Fibroblast of peridontal ligament (primary cell): Measurements from ENCODE around the gene PPP2R2B.

Experiments used
- DNase-seq: peaks from one replicate; pipeline ENCODE4 v3.0.0-alpha.2; 2010; ENCODE audit errors: extremely low read depth

PPP2R2B gene

DNA sequence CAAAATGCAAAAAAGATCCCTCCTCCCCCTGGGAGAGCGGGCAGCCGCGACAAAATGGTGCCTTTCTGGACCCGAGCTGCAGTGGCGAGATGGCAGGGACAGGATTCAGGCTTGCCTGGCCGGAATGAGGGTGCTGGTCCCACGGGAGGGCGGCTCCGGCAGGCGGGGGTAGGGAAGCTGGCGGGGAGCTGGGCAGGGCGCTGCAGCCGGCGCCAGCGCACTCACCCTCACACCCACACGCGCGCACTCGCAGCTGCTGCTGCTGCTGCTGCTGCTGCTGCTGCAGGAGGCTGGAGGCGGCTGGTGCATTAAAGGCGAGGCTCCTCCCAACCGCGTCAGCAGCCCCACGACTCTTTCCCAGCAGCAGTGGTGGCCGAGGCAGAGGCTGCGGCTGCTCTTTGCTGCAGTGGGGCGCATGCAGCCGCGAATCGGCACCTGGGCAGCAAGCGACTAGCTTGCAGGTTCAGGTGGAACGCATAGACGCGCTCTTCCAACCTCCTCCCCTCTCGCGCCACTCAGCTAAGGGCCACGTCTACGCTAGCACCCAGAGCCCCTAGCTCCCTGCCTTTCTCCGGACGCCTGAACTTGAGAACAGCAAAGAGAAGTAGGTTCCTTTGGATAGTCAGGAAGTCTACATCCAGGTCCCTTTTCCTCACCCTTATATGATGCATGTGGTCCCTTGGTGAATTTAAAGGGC, at the start of gene PPP2R2B:
PPP2R2B (minus strand) TSS at position 282 of the 697 bp plus-strand sequence.
- no peak for DNase-seq

DNA sequence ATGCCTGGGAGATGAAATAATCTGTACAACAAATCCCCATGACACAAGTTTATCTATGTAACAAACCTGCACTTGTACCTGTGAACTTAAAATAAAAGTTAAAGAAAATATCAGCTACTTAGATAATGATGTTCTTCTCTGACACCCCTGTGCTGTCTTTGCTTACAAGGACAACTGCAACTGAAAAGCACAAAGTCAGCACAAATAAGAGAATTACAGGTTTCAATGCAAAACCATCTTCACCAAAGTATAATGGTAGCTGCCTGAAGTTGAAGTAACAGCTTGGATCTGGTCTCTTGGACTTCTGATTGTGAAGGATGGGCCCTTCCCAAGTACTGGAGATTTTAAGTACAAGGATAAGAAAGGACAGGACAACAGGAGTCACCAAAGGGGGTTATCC, 45.6 kb upstream of the PPP2R2B start:
- DNase-seq, result no peak

DNA sequence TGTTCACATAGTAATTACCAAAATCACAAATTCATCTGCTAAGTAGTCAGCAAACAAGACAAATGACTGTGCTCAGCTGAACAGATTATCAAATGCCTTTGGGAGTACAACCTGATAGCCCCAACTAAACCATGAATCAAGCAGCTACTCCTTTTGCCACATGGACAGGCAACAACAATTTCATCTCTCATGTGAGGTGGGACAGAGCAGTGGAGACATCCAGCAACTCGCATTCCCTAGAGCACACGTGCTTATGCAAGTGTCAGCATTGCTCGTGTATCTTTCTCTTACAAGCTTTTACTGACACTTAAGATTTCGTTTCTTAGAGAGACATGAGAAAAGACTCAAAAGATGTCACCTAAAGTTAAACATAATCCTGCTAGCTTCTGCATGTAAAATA, 42.7 kb upstream of the PPP2R2B start:
- DNase-seq, result no peak

DNA sequence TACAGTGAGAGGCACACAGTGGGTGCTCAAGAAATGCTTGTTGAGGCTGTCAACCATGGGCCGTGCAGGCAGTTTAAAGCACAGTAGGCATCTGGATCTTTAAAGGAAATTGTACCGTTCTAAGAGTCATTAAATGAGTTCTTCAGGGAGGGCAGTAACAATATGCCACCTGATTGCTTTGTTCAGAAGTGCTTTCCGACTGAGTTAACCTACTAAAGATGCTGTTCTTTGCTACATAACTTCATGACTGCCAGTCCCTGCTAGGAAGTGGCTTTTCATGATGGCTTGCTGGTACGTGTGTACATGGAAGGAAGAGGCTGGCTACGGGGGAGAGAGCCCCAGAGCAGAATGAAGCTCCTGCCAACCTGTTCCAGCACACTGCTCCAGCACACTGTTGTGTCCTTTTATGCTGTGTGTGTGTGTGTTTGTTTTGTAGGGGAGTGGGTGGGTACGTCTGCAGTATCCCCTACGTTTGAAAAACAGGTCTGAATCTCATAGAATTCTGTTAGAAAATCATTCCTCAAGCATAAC, 41.9 kb upstream of the PPP2R2B start:
- DNase-seq, result no peak

DNA sequence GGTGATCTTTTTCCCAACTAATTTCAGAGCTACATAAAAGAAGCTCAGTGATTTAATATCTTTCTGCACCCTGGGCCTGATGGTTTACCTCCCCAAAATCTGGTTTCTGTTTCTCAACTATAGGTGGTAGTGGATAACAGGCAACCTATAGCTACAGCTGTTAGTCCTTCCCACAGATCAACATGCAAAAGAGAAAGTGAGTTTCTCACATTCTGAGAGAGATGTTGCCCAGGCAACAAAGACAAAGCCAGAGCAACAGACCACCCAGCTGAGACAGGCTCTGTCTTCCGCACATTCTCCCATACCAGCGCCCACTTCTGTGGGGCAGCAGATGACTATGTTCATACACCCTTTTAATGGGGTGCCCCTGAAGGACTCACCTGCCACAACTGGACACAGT, 40.7 kb upstream of the PPP2R2B start:
- DNase-seq, result no peak

DNA sequence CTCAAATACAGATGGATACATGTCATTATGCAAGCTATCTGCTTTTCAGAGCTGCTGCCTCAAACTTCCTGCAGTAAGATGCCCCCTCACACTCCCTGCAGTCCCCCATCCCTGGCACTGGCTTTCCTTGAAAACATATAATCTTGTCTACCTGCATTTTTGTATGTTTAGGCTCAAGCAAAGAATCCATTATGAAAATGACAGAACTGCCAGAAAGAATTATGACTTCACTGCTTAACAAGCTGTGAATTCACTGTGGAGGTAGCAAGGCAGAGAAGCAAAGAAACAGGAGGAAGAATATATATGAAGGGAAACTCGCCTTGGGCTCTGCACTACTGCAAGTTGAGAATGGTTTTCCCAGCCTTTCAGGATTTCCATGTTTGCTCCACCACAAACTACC, 39.4 kb upstream of the PPP2R2B start:
- DNase-seq, result no peak

DNA sequence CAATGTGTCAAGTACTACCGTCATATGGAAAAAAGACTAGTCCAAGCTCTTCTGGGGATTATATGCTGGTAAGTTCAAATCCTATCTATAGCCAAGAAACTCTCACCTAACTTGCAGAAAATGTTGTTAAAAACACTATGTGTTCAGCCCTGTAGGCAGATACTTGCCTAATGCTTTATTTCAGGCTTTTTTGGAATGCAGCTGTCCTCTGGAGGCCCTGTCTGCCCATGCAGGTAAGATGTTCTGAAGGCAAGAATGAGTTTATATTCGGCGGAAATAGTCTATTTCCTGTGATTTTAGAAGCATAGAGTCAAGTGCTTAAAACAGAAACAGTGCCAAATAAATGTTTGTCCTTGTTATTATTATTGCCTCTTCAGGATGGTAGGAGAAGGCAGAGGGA, 34.3 kb upstream of the PPP2R2B start:
- DNase-seq, result no peak

DNA sequence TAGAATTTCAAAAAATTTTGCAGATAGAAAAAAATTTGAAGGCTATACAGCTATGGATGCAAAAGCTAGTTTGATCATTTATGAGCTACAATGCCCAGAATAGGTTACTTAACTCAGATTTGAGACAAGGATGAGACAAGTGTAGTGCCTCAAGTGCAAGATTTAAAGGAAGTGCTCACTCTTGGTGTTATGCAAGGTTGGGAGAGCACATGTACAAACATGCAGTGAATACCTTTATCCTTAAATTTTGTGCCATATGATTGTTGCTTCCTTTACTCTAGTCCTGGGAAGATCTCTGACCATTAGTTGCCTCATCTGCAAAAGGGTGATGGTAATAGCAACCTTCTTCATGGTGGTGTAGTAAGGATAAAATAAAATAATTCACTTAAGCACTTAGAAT, 31.7 kb upstream of the PPP2R2B start:
- no peak for DNase-seq

DNA sequence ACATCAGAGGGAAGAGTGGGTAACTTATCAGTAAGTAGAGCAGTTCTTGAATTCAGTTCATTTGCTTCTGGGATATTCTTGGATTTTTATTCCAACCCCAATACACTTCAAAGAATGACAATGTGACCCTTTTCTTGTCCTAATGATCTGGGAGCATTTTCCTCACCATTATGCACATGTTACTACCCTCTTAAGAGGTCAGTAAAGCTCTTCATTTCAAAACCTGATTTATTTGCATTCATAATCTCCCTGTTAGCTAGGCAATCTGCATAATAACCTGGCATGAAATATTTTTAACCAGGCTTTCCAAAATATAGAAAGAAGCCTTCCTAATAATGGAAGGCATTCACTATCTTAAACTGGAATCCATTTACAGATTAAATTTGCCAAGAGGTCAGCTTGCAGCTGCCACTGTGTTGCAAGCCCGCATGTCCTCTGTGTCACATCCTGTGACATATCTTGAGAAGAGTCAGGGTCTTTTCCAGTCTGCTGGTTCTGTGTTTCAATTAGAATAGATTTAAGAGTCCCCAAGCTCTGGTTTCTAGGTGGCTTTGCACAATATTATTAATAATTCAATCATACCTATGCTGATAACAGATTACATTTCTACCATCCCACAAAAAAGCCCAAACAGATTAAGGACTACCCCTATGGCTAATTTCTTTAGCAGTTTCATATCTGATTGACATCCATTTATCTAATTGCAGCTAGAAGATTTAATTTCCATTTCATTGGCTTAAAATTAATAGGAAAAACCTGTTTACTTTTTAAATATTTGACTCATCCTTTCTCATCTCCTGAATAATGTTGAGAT, 30.9 kb upstream of the PPP2R2B start:
- DNase-seq, result no peak

DNA sequence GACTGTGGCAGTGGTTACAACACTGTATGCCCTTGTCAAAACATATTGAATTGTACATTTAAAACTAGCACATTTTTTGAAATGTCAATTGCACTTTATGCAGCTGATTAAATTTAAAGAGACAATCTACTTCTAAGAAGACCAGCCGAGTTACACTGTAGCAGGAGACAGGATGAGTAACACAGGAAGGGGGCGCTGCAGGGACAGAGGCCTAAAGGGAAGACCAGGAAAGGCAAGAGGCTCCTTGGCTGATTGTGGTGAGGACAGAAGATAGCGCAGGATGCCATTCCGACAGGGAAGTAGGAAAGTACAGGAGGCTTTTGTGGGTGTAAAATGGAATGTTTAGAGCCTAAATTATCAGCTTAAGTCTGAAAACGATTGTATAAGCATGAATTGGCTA, 28.2 kb upstream of the PPP2R2B start:
- DNase-seq, result no peak

DNA sequence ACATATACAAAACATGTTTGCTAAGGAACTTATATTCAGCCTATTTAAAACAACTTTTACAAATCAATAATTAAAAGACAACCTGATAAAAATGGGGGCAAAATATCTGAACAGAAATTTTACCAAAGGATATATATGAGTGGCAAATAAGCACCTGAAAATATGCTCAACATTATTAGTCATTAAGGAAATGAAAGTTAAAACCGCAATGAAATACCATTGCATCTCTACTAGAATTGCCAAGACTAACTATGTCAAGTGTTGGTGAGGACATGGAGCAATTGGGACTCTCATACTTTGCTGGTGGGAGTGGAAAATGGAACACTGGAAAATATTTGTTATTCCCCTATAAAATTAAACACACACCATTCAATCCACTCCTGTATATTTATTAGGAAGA, 26.3 kb upstream of the PPP2R2B start:
- no peak for DNase-seq

DNA sequence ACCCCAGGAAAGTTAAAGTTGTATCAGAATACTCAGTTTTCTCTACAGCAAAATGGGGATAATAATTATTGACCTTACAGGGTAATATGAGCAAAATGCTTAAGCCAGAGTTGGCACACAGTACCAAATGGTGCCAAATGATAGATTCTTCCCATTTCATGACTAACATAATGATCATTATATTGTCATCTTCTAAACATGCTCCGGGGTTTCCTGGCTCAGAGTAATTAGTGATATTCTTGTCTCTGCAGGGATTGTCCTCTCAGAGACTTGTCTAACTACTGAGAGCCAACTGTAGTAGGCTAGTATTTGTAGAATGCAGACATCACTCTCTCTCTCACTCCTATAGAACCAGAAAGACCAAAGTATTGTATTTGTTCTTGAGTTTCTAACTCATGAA, 25.2 kb upstream of the PPP2R2B start:
- no peak for DNase-seq

DNA sequence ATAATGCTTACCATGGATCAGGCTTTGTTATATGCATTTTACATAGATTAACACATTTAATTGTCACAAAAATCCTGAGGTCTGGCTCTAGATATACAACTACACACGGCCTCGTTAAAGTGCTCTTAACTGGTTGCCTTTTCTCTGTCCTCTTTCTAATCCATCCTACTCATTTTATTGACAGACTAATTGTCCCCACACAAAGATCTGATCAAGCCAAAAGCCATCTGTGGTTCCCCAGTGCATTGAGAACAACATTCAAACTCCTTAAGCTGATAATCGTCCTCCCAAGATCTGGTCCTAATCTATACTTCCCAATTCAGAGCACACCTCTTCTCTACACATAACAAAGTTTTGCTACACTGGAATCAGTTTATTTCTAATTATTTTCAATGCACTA, 23.9 kb upstream of the PPP2R2B start:
- no peak for DNase-seq

DNA sequence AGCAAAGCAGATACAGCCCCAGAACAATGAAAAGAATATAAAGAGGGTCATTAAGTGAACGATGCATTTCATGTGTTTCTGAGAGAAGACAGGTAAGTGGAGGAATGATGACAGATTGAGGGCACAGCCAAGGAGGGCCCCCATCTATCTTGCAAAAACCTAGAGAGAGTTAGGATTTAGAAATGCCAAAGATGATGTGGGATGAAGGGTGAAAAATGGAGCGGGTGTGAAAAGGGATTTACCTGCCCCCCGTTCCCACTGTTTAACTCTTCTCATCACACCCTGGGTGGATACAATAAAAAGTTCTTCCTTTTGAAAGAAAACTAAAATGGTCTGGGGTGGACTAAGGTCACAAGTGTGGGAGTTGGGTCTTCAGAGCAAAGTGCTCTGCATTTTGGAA, 18.5 kb upstream of the PPP2R2B start:
- no peak for DNase-seq

DNA sequence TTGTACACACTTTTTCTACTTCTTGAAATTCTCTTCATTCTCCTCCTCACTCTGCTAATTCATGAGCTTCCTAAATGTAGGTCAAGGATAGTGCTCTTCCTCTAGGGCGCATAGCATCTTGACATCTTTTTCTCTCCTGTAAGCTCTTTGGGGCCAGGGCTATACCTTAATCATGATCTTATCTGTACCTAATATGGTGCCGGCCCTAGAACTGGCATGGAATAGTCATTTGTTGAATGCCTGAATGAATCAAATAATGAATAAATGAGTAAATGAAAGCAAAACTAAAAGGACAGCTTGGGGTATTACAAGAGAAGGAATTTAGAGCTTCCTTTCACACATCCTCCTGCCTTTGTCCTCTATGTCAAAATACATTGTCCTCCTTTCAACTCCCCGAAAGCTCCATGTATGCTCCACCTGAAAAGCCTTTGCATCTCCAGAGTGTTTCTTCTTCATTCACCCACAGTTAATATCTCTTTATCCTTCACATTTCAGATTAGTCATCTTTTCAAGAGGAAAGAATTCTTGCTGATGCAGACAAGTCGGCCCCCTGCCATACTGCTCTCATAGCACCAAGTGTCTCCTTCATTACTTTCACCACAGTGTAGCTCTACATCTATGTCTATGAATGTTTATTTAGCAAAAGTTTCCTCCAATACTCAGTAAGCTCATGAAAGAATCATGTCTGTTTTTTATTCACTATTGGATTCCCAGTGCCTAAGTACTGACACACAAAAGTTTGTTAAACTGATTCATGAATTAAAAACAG, 16.4 kb upstream of the PPP2R2B start:
- no peak for DNase-seq

DNA sequence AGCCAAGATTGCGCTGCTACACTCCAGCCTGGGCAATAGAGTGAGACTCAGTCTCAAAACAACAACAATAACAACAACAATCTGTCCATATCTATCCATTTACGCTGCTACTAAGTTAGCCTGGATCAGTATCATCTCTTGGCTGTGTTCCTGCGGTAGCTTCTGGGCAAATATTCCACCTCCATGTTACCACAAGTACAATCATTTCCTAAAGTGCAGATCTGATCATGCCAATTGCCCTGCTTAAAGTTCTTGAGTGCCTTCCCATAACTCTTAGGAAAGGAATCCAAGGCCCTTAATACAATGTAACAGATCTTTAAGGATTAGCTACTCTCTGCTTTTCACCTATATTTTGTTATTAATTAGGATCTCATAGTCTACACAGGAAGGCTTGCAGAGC, 15.4 kb upstream of the PPP2R2B start:
- DNase-seq, result no peak

DNA sequence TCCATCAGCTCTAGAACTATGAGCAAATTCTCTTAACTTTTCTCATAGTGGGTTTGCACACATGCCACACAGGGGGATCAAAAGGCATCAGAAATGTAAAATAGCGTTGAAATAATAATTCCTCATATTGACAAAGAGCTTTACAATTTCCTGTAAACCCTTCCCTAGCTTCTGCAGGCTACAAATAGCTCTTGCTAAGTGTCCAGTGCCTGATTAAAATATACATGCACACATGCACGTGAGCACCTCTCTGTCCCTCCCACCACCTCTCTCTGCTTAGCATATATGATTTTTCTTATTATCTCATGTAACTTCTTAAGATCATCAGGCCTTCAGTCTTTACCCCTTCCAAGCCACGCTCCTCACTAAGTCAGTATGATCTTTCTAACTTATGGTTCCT, 13.7 kb upstream of the PPP2R2B start:
- no peak for DNase-seq

DNA sequence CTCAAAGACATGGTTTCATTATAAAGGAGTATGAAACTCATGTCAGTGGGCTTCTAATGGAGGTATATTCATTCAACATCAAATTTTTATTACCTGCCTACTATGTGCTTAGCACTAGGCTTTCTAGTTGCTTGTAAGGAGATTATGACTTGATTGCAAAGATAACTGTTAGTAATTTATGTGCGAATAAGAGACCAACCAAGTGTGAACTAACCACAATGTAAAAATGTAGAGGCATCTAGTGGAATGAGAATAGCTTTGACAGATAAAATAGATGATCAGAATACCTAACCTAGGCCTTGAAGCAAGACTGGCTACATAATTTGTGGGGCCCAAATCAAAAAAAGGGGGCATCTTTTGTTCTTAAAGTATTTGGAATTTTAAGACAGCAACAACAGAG, 13.0 kb upstream of the PPP2R2B start:
- no peak for DNase-seq

DNA sequence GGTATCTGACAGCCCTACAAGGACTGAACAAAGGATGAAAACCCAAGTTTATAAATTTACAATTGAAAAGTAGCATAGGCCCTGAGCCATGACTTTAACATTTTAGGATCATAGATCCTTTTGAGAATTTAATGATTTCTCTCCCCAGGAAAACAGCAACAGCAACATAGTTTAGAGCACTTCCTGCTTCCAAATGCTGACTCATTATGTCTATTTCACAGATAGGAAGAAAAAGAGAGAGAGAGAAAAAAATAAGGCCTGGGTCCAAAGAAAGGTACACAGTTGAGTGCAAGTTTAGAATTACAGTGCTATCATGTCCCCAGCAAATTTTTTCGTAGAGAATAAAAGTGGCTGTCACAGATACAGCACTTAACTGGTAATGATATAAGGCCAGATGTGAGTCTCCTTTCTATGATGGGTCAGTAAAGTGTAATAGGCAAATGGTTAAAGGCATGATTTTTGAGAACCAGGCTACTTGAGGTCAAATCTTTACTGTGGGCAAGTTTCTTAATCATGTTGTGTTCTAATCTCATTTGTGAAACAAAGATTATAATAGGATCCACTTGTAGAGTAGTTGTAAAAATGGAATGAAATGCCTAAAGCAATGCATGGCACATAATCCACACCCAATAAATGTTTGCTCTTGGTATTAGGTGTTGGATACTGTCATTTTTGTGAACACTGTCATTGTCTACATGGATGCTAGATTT, 12.3 kb upstream of the PPP2R2B start:
- no peak for DNase-seq

DNA sequence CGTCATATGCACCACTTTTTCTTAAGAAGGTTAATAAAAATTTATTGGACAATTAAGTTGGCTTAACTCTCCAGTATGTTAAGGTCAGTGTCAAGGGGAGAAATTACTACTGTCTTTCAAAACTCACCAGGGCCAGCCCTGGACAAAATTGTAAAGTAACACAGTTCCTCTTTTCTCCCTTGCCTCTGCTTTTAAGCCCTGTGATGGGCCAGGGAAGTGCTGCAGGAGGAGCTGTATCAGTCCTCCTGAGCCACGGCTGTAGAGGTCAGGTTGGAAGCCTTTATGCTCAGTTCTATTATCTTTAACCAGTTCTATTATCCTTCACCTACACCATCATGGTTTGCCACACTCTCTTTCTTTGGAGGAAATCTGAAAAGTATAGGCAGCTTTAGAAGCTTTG, 11.5 kb upstream of the PPP2R2B start:
- DNase-seq, result no peak

DNA sequence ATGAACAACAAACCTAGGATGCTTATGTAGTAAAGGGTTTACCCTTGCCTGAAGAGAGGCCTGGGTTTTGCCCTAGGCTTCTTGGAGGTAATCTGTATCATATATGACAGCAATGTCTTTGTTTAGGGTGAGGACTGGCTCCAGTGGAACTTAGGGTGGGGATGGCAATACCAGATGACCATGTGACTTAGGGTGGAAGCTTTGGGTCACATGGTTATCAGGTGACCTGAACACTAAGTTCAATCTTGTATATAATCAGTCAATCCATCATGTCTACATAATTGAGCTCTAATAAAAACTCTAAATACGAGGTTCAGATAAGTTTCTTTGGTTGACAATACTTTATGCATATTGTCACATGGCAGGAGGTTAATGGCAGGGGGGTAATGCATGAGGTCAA, 10.6 kb upstream of the PPP2R2B start:
- DNase-seq, result no peak
